Ovary (tissue), 9 donors: ENCODE data around the gene TAS2R60. TPM values are rescaled to one million over a fixed set of nuclear protein-coding genes. Genes with fewer than 3 reads are reported as not detected.

ENCODE experiments used
- DNase-seq, 5 donors: peaks; one replicate each; pipeline ENCODE4 v3.0.0-alpha.2; 2019 to 2020
- H3K27ac ChIP-seq, 2 donors: fragments of 200-600 bp; one replicate each; pipeline versions ENCODE4 v1.5.1 to v1.8.0; 2019 to 2022
- H3K27me3 ChIP-seq: fragments of 200-600 bp; one replicate; pipeline ENCODE4 v1.8.0; 2022
- H3K36me3 ChIP-seq: fragments of 200-600 bp; sonication (generic); one replicate; pipeline ENCODE4 v1.5.1; 2019
- H3K4me1 ChIP-seq: one replicate; pipeline ENCODE4 v1.8.1; 2013; ENCODE audit warnings: mild to moderate bottlenecking, moderate library complexity; ENCODE audit not compliant: insufficient read depth
- H3K4me3 ChIP-seq: fragments of 200-600 bp; sonication (generic); one replicate; pipeline ENCODE4 v1.5.1; 2017
- H3K9me3 ChIP-seq, 2 donors: fragments of 200-600 bp in 1 of 2; sonication (generic) in 1 of 2; one replicate each; pipeline versions ENCODE4 v1.5.1 to v1.8.1; 2013 to 2019; ENCODE audit warnings: mild to moderate bottlenecking in 1 of 2, moderate library complexity in 1 of 2
- EP300 ChIP-seq: sonication (generic); formaldehyde crosslinking; IDR thresholded peaks from one replicate; pipeline ENCODE4 v1.6.1; 2017; ENCODE audit warnings: antibody characterized with exemption
- POLR2A ChIP-seq: fragments of 450-650 bp; IDR thresholded peaks from one replicate; pipeline ENCODE4 v1.6.1; 2017; ENCODE audit warnings: antibody characterized with exemption, mild to moderate bottlenecking, moderate library complexity
- WGBS, 3 donors: extraction: QIAGEN DNeasy Blood & Tissue Kit in 1 of 3; methylation state at CpG; one replicate each; pipeline versions ENCODE4 v1.1.5 to v1.1.7; 2013 to 2017; 5-methylcytosine and 5-hydroxymethylcytosine counted together
- intact Hi-C, 4 donors: fragments of 100-400 bp; cut with DNase I; formaldehyde crosslinking; loops; one replicate each; pipeline versions ENCODE4 v1.11.0 to v1.15.1; 2022 to 2023
- polyA plus RNA-seq, 2 donors: library from polyadenylated mRNA; stranded (reverse); fragments of 200-250 nt in 1 of 2; fragments of 350-450 nt in 1 of 2; fragmentation: Illumina TruSeq in 1 of 2; extraction: RNeasy Lipid Tissue Mini Kit (QIAGEN cat#74804) in 1 of 2; gene quantifications; one replicate each; pipeline ENCODE4 v1.2.3, GENCODE V29; 2013 to 2014
- total RNA-seq, 7 donors: library from RNA; depleted of rRNA in 2 of 7; stranded (reverse); fragments of >200 nt in 2 of 7; fragmentation: NEBNext Ultra II Directional in 3 of 7; extraction: Animal tissue kit (Norgen Biotek cat#: 25700) in 3 of 7; gene quantifications; one replicate each; pipeline versions ENCODE4 v1.1.0 to v1.2.4, GENCODE V29; 2016 to 2023
- TF ChIP-seq, protein P1 (sequence below), 3 donors: fragments of 450-650 bp in 2 of 3; fragments of 200-600 bp in 1 of 3; IDR thresholded peaks; one replicate each; pipeline versions ENCODE4 v1.5.1 to v1.8.0; 2016 to 2022; ENCODE audit warnings: antibody characterized with exemption in 3 of 3, mild to moderate bottlenecking in 1 of 3
- donor health status: DM: no; HTN: no; CAD: no; lungs with moderate emphysema.
- donor health status: DM: no; HTN: no; CAD: no.
- donor health status: Bipolar disorder and iron deficiency.
- donor health status: DM: yes; HTN: yes; CAD: no.
- donor health status: DM: no; HTN: no; CAD: no.
- donor health status: DM: yes; HTN: yes; CAD: no.

Gene TAS2R60
- total and polyA plus RNA-seq, 9 donors = 0.98 TPM; not detected in 8

GRCh38 chr7:143406002-143406357, 37.3 kb upstream of the TAS2R60 start:
- H3K36me3 ChIP-seq = no peaks in the 10 kb centered on the region
- no peak overlapping the region for H3K27ac ChIP-seq
- intact Hi-C loops = no loop called here
- no peaks in the 10 kb centered on the region for H3K27me3 ChIP-seq
- no peaks in the 10 kb centered on the region for H3K9me3 ChIP-seq
- no peak overlapping the region for H3K4me3 ChIP-seq
- TF ChIP-seq EP300 = no peak
- no peak for TF ChIP-seq POLR2A
- no peak for DNase-seq
- WGBS, 3 donors = 85 to 87% (median 85%) methylated on average over 3 of the region's 3 CpGs
- H3K4me1 ChIP-seq = peaks cover 9% of the 10 kb centered on the region

GRCh38 chr7:143407287-143408251, 35.7 kb upstream of the TAS2R60 start:
- DNase-seq = no peak
- Histone ChIP-seq H3K27ac (no peak overlapping the region), H3K4me1 (peaks cover 9% of the 10 kb centered on the region), H3K9me3 (no peaks in the 10 kb centered on the region), H3K36me3 (no peaks in the 10 kb centered on the region), H3K4me3 (no peak overlapping the region), H3K27me3 (no peaks in the 10 kb centered on the region)
- 78 to 83% (median 80%) methylated on average over 13 of the region's 13 CpGs for WGBS, 3 donors
- TF ChIP-seq POLR2A (no peak), EP300 (no peak)
- TF ChIP-seq, protein P1, sequence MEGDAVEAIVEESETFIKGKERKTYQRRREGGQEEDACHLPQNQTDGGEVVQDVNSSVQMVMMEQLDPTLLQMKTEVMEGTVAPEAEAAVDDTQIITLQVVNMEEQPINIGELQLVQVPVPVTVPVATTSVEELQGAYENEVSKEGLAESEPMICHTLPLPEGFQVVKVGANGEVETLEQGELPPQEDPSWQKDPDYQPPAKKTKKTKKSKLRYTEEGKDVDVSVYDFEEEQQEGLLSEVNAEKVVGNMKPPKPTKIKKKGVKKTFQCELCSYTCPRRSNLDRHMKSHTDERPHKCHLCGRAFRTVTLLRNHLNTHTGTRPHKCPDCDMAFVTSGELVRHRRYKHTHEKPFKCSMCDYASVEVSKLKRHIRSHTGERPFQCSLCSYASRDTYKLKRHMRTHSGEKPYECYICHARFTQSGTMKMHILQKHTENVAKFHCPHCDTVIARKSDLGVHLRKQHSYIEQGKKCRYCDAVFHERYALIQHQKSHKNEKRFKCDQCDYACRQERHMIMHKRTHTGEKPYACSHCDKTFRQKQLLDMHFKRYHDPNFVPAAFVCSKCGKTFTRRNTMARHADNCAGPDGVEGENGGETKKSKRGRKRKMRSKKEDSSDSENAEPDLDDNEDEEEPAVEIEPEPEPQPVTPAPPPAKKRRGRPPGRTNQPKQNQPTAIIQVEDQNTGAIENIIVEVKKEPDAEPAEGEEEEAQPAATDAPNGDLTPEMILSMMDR (IDR thresholded peaks at IDR 0.05) = no peak
- intact Hi-C loops = no loop called here

DNA sequence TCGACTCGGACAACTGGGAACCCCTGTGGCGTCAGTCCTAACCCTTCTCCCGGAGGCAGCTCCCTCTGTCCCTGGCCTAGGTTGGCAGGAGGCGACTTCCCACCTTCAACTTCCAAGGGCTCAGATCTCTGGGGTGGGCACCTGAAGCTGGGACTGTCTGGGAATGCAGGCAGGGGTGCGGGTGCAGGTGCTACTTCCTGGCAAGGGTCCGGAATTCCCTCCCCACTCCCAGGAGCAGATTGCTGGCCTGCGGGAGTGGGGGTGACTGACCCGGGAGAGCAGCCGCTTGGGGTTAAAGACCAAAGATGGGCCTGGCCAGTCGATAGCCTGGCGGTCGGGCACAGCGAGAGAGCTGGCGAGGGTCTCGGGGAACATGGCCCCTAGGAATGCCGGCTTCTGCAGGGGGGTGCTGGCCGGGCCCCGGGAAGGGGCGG, 35.0 kb upstream of the TAS2R60 start:
- 60 to 81% (median 67%) methylated on average over 10 to 20 of the region's 20 CpGs for WGBS, 3 donors
- no peak for DNase-seq
- TF ChIP-seq EP300 (no peak), POLR2A (no peak)
- TF ChIP-seq, protein P1 (IDR thresholded peaks at IDR 0.05) = no peak
- Histone ChIP-seq H3K27me3 (no peaks in the 10 kb centered on the region), H3K9me3 (no peaks in the 10 kb centered on the region), H3K27ac (no peak overlapping the region), H3K4me3 (no peak overlapping the region), H3K36me3 (no peaks in the 10 kb centered on the region), H3K4me1 (peaks cover 9% of the 10 kb centered on the region)
- intact Hi-C loops = no loop called here

- Histone ChIP-seq H3K36me3 (no peaks in the 10 kb centered on the region), H3K9me3 (no peaks in the 10 kb centered on the region), H3K27ac (no peak within 1 kb of the TSS), H3K4me3 (no peak within 1 kb of the TSS), H3K4me1 (peaks cover 9% of the 10 kb centered on the region), H3K27me3 (no peaks in the 10 kb centered on the region)
- no peak for TF ChIP-seq EP300
- TF ChIP-seq, protein P1 (IDR thresholded peaks at IDR 0.05) = no peak
- no peak for TF ChIP-seq POLR2A
- intact Hi-C loops = no loop called here
- no peak for DNase-seq
- 13 to 18% (median 15%) methylated on average over 30 to 39 of the region's 39 CpGs for WGBS, 3 donors
Measured at GRCh38 chr7:143408686-143409561, 34.3 kb upstream of the TAS2R60 start, which contains the start of gene EPHA1. TSS of gene EPHA1 (minus strand) at chr7:143408856. CDS start at chr7:143408805, 51 bp downstream.
